ENCODE results near the gene VAC14.

VAC14 gene

DNA sequence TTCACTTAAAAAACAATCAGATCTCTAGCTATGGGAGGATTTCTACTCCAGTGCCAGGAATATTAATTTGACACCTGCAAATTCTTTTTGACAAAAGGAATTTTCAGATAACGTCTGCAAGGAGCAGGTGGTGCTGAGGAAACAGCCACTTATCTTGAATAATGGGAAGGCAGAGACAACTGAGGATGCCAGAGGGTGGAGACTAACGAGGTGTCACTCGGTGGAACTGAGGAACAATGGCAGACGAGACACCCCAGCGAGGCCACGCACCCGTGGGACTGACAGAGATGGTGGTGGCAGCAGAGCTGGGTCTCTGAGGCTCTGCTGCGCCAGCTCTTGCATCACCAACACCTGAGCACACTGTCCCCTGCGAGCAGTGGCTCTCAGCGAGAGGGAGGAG lies 42.2 kb downstream of the VAC14 start:
- no peak overlapping the region for H3K9ac ChIP-seq (ENCODE audit: low read depth, low read length, poor library complexity, severe bottlenecking)

DNA sequence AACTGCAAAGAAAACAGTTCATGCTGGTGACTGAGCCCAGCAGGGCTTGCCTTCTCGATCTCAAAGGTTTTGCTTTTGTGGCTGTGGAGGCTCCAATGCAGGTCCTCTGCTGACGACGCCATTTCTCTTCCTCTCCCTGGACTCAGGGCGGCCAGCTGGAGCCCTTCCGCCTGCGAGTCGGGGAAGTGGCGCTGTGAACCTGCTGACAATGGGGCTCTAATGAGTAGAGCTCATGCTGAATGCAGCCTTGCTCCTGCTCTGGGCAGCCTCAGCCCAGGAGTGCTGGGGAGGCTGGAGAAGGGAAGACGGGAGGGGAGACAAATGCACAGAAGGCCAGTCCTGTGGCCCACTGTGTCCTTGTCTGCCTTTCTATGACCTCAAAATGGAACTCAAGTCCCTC lies 43.8 kb downstream of the VAC14 start:
- peaks cover 19% of the 10 kb centered on the region; the same call in 1 of the 2 replicates for H3K36me3 ChIP-seq (ENCODE audit: insufficient read depth, low read length)
- no peaks in the 10 kb centered on the region for H3K9me2 ChIP-seq (replicated peaks; ENCODE audit: low read depth, low read length)
- no peaks in the 10 kb centered on the region for H3F3A ChIP-seq (ENCODE audit: low read depth)
- no peak overlapping the region for H3K9ac ChIP-seq (ENCODE audit: low read depth, low read length, poor library complexity, severe bottlenecking)
- no peaks in the 10 kb centered on the region for H3K9me3 ChIP-seq (ENCODE audit: insufficient read depth, low read depth, low read length)
- H3K4me2 ChIP-seq (ENCODE audit: low read depth, low read length, poor library complexity, severe bottlenecking): no peak overlapping the region
- TF ChIP-seq, protein P1, sequence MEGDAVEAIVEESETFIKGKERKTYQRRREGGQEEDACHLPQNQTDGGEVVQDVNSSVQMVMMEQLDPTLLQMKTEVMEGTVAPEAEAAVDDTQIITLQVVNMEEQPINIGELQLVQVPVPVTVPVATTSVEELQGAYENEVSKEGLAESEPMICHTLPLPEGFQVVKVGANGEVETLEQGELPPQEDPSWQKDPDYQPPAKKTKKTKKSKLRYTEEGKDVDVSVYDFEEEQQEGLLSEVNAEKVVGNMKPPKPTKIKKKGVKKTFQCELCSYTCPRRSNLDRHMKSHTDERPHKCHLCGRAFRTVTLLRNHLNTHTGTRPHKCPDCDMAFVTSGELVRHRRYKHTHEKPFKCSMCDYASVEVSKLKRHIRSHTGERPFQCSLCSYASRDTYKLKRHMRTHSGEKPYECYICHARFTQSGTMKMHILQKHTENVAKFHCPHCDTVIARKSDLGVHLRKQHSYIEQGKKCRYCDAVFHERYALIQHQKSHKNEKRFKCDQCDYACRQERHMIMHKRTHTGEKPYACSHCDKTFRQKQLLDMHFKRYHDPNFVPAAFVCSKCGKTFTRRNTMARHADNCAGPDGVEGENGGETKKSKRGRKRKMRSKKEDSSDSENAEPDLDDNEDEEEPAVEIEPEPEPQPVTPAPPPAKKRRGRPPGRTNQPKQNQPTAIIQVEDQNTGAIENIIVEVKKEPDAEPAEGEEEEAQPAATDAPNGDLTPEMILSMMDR (conservative IDR thresholded peaks at IDR 0.05; ENCODE audit: low read length): no peak
- TF ChIP-seq EZH2phosphoT487 (IDR thresholded peaks at IDR 0.05; ENCODE audit: borderline replicate concordance): no peak
- H3K4me1 ChIP-seq (ENCODE audit: insufficient read depth, low read length, poor library complexity, severe bottlenecking): no peaks in the 10 kb centered on the region
- H3K79me2 ChIP-seq (ENCODE audit: insufficient read depth, low read length): no peaks in the 10 kb centered on the region
- H3K27me3 ChIP-seq (ENCODE audit: insufficient read depth, low read length, poor library complexity, severe bottlenecking): no peaks in the 10 kb centered on the region
- H4K20me1 ChIP-seq (ENCODE audit: insufficient read depth, low read length, poor library complexity, severe bottlenecking): no peaks in the 10 kb centered on the region
- no peak overlapping the region for H3K4me3 ChIP-seq (ENCODE audit: low read length, poor library complexity, severe bottlenecking)
- H2AFZ ChIP-seq (ENCODE audit: low read length): no peak overlapping the region

More for the DNA sequence above, 42.2 kb downstream of the VAC14 start:
- Histone ChIP-seq H3K4me1 (ENCODE audit: insufficient read depth, low read length, poor library complexity, severe bottlenecking) (no peaks in the 10 kb centered on the region), H3K4me2 (ENCODE audit: low read depth, low read length, poor library complexity, severe bottlenecking) (no peak overlapping the region), H3K9me2 (replicated peaks; ENCODE audit: low read depth, low read length) (no peaks in the 10 kb centered on the region), H3K79me2 (ENCODE audit: insufficient read depth, low read length) (no peaks in the 10 kb centered on the region), H3F3A (ENCODE audit: low read depth) (no peaks in the 10 kb centered on the region), H3K9me3 (ENCODE audit: insufficient read depth, low read depth, low read length) (no peaks in the 10 kb centered on the region), H3K4me3 (ENCODE audit: low read length, poor library complexity, severe bottlenecking) (no peak overlapping the region), H3K36me3 (ENCODE audit: insufficient read depth, low read length) (peaks cover 25% of the 10 kb centered on the region; the same call in 1 of the 2 replicates), H3K27me3 (ENCODE audit: insufficient read depth, low read length, poor library complexity, severe bottlenecking) (no peaks in the 10 kb centered on the region), H4K20me1 (ENCODE audit: insufficient read depth, low read length, poor library complexity, severe bottlenecking) (no peaks in the 10 kb centered on the region), H2AFZ (ENCODE audit: low read length) (no peak overlapping the region)
- TF ChIP-seq, protein P1 (conservative IDR thresholded peaks at IDR 0.05; ENCODE audit: low read length): no peak
- TF ChIP-seq EZH2phosphoT487 (IDR thresholded peaks at IDR 0.05; ENCODE audit: borderline replicate concordance): no peak

DNA sequence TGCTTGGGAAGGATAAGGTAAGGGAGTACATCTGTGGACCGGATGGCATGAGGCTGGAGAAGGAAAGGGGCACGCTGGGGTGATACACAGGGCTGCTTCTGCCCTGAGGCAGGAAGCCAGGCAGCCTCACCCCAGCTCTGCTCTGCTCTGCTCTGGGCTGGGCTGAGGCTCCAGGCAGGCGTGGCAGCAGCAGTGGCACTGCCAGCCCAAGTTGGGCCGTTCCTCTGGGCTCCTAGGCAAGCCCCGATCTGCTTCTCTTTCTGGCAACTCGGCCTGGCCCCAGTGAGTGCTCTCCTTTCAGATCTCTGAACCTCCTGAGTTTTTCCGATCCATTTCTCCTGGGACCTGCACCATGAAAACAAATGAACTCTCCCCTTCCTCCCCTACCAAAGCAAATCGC lies 44.9 kb downstream of the VAC14 start:
- peaks cover 5% of the 10 kb centered on the region for H3K4me1 ChIP-seq (ENCODE audit: insufficient read depth, low read length, poor library complexity, severe bottlenecking)
- no peak overlapping the region for H2AFZ ChIP-seq (ENCODE audit: low read length)
- no peaks in the 10 kb centered on the region for H3K9me3 ChIP-seq (ENCODE audit: insufficient read depth, low read depth, low read length)
- no peak overlapping the region for H3K4me3 ChIP-seq (ENCODE audit: low read length, poor library complexity, severe bottlenecking)
- H3K27me3 ChIP-seq (ENCODE audit: insufficient read depth, low read length, poor library complexity, severe bottlenecking): no peaks in the 10 kb centered on the region
- TF ChIP-seq, protein P1 (conservative IDR thresholded peaks at IDR 0.05; ENCODE audit: low read length): no peak
- no peak for TF ChIP-seq EZH2phosphoT487 (IDR thresholded peaks at IDR 0.05; ENCODE audit: borderline replicate concordance)
- H3K79me2 ChIP-seq (ENCODE audit: insufficient read depth, low read length): no peaks in the 10 kb centered on the region
- H3K9me2 ChIP-seq (replicated peaks; ENCODE audit: low read depth, low read length): no peaks in the 10 kb centered on the region
- no peak overlapping the region for H3K4me2 ChIP-seq (ENCODE audit: low read depth, low read length, poor library complexity, severe bottlenecking)
- H3K9ac ChIP-seq (ENCODE audit: low read depth, low read length, poor library complexity, severe bottlenecking): no peak overlapping the region
- H4K20me1 ChIP-seq (ENCODE audit: insufficient read depth, low read length, poor library complexity, severe bottlenecking): no peaks in the 10 kb centered on the region
- no peaks in the 10 kb centered on the region for H3F3A ChIP-seq (ENCODE audit: low read depth)
- peaks cover 15% of the 10 kb centered on the region; the same call in 1 of the 2 replicates for H3K36me3 ChIP-seq (ENCODE audit: insufficient read depth, low read length)
